ENCODE data around the gene COL16A1. TPM values are rescaled to one million over a fixed set of nuclear protein-coding genes. Genes with fewer than 3 reads are reported as not detected.

The COL16A1 gene
- total and polyA plus RNA-seq, 4 donors: 0.43 to 3.8 (median 2.3) TPM

DNA sequence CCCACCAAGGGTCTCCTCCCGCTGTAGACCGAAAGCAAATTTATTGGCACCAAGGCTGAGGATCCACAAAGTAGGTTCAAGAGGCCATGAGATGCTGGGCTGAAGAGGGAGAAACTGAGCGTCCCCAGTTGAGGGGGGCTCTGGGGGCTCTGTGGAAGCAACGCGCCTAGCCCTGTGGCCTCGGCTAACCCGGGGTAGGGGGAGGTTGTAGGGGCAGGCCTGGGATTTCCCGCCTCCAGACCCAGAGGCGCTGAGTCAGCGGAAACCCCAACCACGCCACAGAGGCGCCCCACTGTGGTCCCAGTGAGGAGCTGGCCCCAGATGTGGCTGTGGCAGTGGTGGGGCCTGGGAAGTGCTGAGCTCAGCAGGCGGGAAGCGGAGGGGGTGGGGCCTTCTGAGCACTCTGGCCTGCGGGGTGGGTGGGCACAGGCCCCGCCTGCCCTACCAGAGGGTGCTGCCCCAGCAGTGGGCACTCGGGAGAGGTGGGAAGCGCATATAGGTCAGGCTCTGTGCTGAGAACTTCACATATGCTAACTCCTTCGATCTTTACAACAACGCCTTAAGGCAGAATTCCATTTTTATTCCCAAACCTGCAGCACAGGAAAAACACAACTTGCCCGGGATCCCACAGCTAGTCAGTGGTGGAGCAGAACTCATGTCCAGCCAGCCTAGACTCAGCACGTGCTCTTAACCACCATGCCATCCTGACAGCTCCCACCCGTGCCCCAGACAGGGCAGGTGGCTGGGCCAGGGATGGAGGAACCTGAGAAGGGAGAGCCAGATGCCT, 1.5 kb upstream of the COL16A1 start:
- Histone ChIP-seq H3K4me3 (ENCODE audit: low read depth in 1 of 3, low read length in 3 of 3) (no peak overlapping the region), H3K9me3 (ENCODE audit: control insufficient read depth in 4 of 4, low read length in 3 of 4) (no peaks in the 10 kb centered on the region), H3K27ac (ENCODE audit: low read depth in 1 of 2, low read length in 2 of 2) (peak overlapping the region; percentile 23 to 29), H3K27me3 (ENCODE audit: control insufficient read depth in 4 of 4, insufficient read depth in 4 of 4, low read length in 3 of 4) (peaks cover 0 to 6% (median 2%) of the 10 kb centered on the region in 4 donors), H3K36me3 (ENCODE audit: control insufficient read depth in 4 of 4, insufficient read depth in 3 of 4, low read depth in 1 of 4, low read length in 3 of 4) (no peaks in the 10 kb centered on the region), H3K4me1 (ENCODE audit: control insufficient read depth in 4 of 4, insufficient read depth in 4 of 4, low read length in 3 of 4) (peaks cover 9 to 20% (median 14%) of the 10 kb centered on the region in 4 donors), H3K9ac (ENCODE audit: low read depth in 1 of 2, low read length in 2 of 2) (no peak overlapping the region)
- no peak for TF ChIP-seq SP1 (IDR thresholded peaks at IDR 0.05)
- TF ChIP-seq, protein P1, sequence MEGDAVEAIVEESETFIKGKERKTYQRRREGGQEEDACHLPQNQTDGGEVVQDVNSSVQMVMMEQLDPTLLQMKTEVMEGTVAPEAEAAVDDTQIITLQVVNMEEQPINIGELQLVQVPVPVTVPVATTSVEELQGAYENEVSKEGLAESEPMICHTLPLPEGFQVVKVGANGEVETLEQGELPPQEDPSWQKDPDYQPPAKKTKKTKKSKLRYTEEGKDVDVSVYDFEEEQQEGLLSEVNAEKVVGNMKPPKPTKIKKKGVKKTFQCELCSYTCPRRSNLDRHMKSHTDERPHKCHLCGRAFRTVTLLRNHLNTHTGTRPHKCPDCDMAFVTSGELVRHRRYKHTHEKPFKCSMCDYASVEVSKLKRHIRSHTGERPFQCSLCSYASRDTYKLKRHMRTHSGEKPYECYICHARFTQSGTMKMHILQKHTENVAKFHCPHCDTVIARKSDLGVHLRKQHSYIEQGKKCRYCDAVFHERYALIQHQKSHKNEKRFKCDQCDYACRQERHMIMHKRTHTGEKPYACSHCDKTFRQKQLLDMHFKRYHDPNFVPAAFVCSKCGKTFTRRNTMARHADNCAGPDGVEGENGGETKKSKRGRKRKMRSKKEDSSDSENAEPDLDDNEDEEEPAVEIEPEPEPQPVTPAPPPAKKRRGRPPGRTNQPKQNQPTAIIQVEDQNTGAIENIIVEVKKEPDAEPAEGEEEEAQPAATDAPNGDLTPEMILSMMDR (IDR thresholded peaks at IDR 0.05; ENCODE audit: low read depth, low read length, missing input control): peak; percentile 7
- TF ChIP-seq RAD21 (IDR thresholded peaks at IDR 0.05): peak; percentile 34 to 50
- no peak for TF ChIP-seq TAF1 (conservative IDR thresholded peaks at IDR 0.05)
- no peak for TF ChIP-seq JUND (IDR thresholded peaks at IDR 0.05)
- no peak for TF ChIP-seq GABPA (IDR thresholded peaks at IDR 0.05 in 1 of 2, conservative IDR thresholded peaks at IDR 0.05 in 1 of 2)
- no peak for TF ChIP-seq YY1 (IDR thresholded peaks at IDR 0.05)
- no peak for TF ChIP-seq ZBTB33 (IDR thresholded peaks at IDR 0.05)
- TF ChIP-seq, protein P2, sequence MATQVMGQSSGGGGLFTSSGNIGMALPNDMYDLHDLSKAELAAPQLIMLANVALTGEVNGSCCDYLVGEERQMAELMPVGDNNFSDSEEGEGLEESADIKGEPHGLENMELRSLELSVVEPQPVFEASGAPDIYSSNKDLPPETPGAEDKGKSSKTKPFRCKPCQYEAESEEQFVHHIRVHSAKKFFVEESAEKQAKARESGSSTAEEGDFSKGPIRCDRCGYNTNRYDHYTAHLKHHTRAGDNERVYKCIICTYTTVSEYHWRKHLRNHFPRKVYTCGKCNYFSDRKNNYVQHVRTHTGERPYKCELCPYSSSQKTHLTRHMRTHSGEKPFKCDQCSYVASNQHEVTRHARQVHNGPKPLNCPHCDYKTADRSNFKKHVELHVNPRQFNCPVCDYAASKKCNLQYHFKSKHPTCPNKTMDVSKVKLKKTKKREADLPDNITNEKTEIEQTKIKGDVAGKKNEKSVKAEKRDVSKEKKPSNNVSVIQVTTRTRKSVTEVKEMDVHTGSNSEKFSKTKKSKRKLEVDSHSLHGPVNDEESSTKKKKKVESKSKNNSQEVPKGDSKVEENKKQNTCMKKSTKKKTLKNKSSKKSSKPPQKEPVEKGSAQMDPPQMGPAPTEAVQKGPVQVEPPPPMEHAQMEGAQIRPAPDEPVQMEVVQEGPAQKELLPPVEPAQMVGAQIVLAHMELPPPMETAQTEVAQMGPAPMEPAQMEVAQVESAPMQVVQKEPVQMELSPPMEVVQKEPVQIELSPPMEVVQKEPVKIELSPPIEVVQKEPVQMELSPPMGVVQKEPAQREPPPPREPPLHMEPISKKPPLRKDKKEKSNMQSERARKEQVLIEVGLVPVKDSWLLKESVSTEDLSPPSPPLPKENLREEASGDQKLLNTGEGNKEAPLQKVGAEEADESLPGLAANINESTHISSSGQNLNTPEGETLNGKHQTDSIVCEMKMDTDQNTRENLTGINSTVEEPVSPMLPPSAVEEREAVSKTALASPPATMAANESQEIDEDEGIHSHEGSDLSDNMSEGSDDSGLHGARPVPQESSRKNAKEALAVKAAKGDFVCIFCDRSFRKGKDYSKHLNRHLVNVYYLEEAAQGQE (IDR thresholded peaks at IDR 0.05): no peak
- no peak for TF ChIP-seq EGR1 (IDR thresholded peaks at IDR 0.05; ENCODE audit: low read depth in 2 of 2)
- no peak for TF ChIP-seq FOXA1 (IDR thresholded peaks at IDR 0.05)
- peak; percentile 15 for TF ChIP-seq NR2F2 (IDR thresholded peaks at IDR 0.05)
- TF ChIP-seq ATF3 (IDR thresholded peaks at IDR 0.05): no peak
- no peak for TF ChIP-seq HNF4G (IDR thresholded peaks at IDR 0.05)
- WGBS: 40% methylated on average over 23 of the region's 23 CpGs
- peak; percentile 43 for DNase-seq (ENCODE audit: low spot score)

Measured in liver (tissue), 9 donors.